Urinary bladder (tissue), 4 donors: ENCODE measurements around the gene ROBO1. TPM values are rescaled to one million over a fixed set of nuclear protein-coding genes. Genes with fewer than 3 reads are reported as not detected.
"Not testable (repeated sequence)": the region's sequence is repeated elsewhere in the genome, so short reads cannot be mapped to it uniquely, and the experiment has no call there.

Experiments used
- DNase-seq: peaks from one replicate; pipeline ENCODE4 v3.0.0-alpha.2; 2015; ENCODE audit errors: extremely low spot score
- H3K27ac ChIP-seq: one replicate; pipeline ENCODE4 v1.5.1; 2013; ENCODE audit warnings: low read depth, mild to moderate bottlenecking, moderate library complexity
- H3K36me3 ChIP-seq: one replicate; pipeline ENCODE4 v1.6.1; 2013; ENCODE audit warnings: mild to moderate bottlenecking, moderate library complexity; ENCODE audit not compliant: insufficient read depth
- H3K4me1 ChIP-seq: one replicate; pipeline ENCODE4 v1.6.1; 2013; ENCODE audit warnings: mild to moderate bottlenecking, moderate library complexity; ENCODE audit not compliant: insufficient read depth
- H3K4me3 ChIP-seq: one replicate; pipeline ENCODE4 v1.5.1; 2013; ENCODE audit warnings: low read depth, low read length
- WGBS: extraction: QIAGEN DNeasy Blood & Tissue Kit; methylation state at CpG from one replicate; pipeline ENCODE4 v1.1.7; 2013; 5-methylcytosine and 5-hydroxymethylcytosine counted together
- polyA plus RNA-seq: library from polyadenylated mRNA; stranded (reverse); fragments of 200-250 nt; gene quantifications from one replicate; pipeline ENCODE4 v1.2.3, GENCODE V29; 2013
- total RNA-seq: library from RNA; depleted of rRNA; stranded (reverse); fragments of >200 nt; gene quantifications from one replicate; pipeline ENCODE4 v1.2.3, GENCODE V29; 2014
- donor health status: healthy with polysubstance abuse.
- donor health status: healthy.

ROBO1 gene
- total and polyA plus RNA-seq, 2 donors: 14.0 to 67.0 TPM

- Histone ChIP-seq H3K27ac (no peak overlapping the region), H3K4me3 (no peak overlapping the region), H3K4me1 (no peaks in the 10 kb centered on the region), H3K36me3 (no peaks in the 10 kb centered on the region)
- WGBS: 85% methylated on average over 3 of the region's 3 CpGs
- DNase-seq: no peak
Measured at GRCh38 chr3:78905700-78906099, 862.1 kb downstream of the ROBO1 start.

GRCh38 chr3:78901544-78901943 lies 866.3 kb downstream of the ROBO1 start:
- DNase-seq: no peak
- Histone ChIP-seq H3K27ac (no peak overlapping the region), H3K4me1 (no peaks in the 10 kb centered on the region), H3K4me3 (no peak overlapping the region), H3K36me3 (no peaks in the 10 kb centered on the region)
- 98% methylated on average over 1 of the region's 1 CpG for WGBS

GRCh38 chr3:78900880-78901279 lies 866.9 kb downstream of the ROBO1 start:
- H3K27ac ChIP-seq: no peak overlapping the region
- H3K4me1 ChIP-seq: no peaks in the 10 kb centered on the region
- no peak overlapping the region for H3K4me3 ChIP-seq
- no peaks in the 10 kb centered on the region for H3K36me3 ChIP-seq
- 83% methylated on average over 3 of the region's 3 CpGs for WGBS
- no peak for DNase-seq

GRCh38 chr3:78900426-78900825 lies 867.4 kb downstream of the ROBO1 start:
- no peaks in the 10 kb centered on the region for H3K4me1 ChIP-seq
- DNase-seq: no peak
- no peak overlapping the region for H3K4me3 ChIP-seq
- 94% methylated on average over 1 of the region's 1 CpG for WGBS
- no peak overlapping the region for H3K27ac ChIP-seq
- no peaks in the 10 kb centered on the region for H3K36me3 ChIP-seq

DNA sequence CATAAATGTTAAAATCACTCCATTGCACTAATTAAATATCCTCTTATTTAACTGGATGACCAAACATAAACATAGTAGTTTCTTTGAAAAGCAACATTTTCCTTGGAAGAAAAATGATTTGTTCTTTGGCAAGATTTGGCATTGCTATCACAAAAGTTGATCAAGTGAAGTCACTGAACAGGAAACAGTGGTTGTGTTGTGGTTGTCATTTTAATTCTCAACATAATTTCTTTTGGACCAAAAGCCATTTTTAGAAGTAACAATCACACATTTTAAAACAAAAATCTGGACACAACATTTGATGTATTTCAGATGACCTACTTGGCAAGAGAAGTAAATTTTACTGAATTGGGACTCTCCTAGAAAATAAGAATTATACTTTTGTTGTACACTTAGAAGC lies 872.3 kb downstream of the ROBO1 start:
- no peak for DNase-seq
- no peak overlapping the region for H3K27ac ChIP-seq
- H3K4me1 ChIP-seq: no peaks in the 10 kb centered on the region
- H3K4me3 ChIP-seq: no peak overlapping the region
- no peaks in the 10 kb centered on the region for H3K36me3 ChIP-seq

DNA sequence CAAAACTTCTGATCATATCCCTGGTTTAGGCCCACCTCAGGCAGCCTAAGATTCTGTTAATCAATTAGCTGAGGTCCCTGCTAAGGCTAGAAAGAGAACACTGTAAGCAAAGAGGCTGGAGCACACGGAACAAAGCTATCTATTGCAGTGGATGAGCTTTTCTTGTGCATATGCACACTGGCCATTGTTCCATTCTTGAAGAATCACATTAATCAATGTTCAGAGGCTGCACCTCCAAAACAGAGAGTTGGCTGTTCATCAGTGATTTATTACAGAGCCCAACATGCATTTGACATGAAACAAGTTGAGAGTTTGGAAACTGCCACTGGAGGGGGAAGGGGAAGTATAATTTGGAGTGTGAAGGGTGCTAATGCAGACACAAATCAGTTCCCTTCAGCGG lies 873.0 kb downstream of the ROBO1 start:
- H3K36me3 ChIP-seq: no peaks in the 10 kb centered on the region
- H3K4me3 ChIP-seq: no peak overlapping the region
- no peaks in the 10 kb centered on the region for H3K4me1 ChIP-seq
- no peak overlapping the region for H3K27ac ChIP-seq
- WGBS: 92% methylated on average over 2 of the region's 2 CpGs
- DNase-seq: no peak

GRCh38 chr3:78893161-78893560 lies 874.6 kb downstream of the ROBO1 start:
- Histone ChIP-seq H3K4me1 (no peaks in the 10 kb centered on the region), H3K27ac (no peak overlapping the region), H3K36me3 (no peaks in the 10 kb centered on the region), H3K4me3 (no peak overlapping the region)
- 96% methylated on average over 4 of the region's 4 CpGs for WGBS
- DNase-seq: no peak

- WGBS: 81% methylated on average over 4 of the region's 4 CpGs
- Histone ChIP-seq H3K4me3 (no peak overlapping the region), H3K36me3 (no peaks in the 10 kb centered on the region), H3K27ac (no peak overlapping the region), H3K4me1 (no peaks in the 10 kb centered on the region)
- DNase-seq: no peak
Measured at GRCh38 chr3:78889348-78889747, 878.5 kb downstream of the ROBO1 start.

- Histone ChIP-seq H3K4me1 (no peaks in the 10 kb centered on the region), H3K4me3 (no peak overlapping the region), H3K36me3 (no peaks in the 10 kb centered on the region), H3K27ac (no peak overlapping the region)
- DNase-seq: no peak
Measured at GRCh38 chr3:78888635-78889034, 879.2 kb downstream of the ROBO1 start.

GRCh38 chr3:78887547-78888011 lies 880.2 kb downstream of the ROBO1 start:
- no peak for DNase-seq
- no peak overlapping the region for H3K27ac ChIP-seq
- no peak overlapping the region for H3K4me3 ChIP-seq
- H3K36me3 ChIP-seq: no peaks in the 10 kb centered on the region
- 70% methylated on average over 1 of the region's 1 CpG for WGBS
- no peaks in the 10 kb centered on the region for H3K4me1 ChIP-seq

DNA sequence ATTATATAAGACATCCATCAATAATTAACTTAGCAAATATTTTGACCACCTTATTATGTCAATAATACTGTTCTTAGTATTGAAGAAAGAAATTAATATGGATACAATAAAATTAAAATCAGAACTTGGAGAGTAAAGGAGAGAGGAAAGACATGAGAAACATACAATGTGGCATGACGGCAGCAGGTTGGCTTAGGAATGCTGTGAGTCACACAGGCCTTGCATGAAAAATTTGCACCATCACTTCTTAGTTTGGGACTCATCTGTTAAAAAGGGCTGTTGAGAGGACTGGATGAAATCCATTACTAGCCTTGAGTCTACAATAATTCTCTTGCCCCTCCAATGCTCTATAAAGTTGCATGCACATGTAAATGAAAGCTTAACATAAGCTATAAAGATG lies 880.8 kb downstream of the ROBO1 start:
- 80% methylated on average over 1 of the region's 1 CpG for WGBS
- no peak for DNase-seq
- H3K4me3 ChIP-seq: no peak overlapping the region

DNA sequence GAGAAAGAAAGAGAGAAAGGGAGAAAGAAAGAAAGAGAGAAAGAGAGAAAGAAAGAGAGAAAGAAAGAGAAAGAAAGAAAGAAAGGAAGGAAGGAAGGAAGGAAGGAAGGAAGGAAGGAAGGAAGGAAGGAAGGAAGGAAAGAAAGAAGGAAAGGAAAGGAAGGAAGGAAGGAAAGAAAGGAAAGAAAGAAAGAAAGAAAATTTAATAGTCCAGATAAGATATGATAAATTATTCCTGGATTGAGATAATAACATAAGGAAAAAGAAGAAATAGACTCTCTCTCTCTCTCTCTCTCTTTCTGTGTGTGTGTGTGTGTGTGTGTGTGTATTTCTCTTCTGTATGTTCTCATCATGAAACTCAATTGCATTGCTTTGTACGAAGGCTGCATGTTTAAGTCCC lies 883.2 kb downstream of the ROBO1 start:
- not testable (repeated sequence) for H3K36me3 ChIP-seq, DNase-seq
- WGBS: 86% methylated on average over 1 of the region's 1 CpG

More for the DNA sequence above, 880.8 kb downstream of the ROBO1 start:
- Histone ChIP-seq H3K4me1 (no peaks in the 10 kb centered on the region), H3K27ac (no peak overlapping the region), H3K36me3 (no peaks in the 10 kb centered on the region)

DNA sequence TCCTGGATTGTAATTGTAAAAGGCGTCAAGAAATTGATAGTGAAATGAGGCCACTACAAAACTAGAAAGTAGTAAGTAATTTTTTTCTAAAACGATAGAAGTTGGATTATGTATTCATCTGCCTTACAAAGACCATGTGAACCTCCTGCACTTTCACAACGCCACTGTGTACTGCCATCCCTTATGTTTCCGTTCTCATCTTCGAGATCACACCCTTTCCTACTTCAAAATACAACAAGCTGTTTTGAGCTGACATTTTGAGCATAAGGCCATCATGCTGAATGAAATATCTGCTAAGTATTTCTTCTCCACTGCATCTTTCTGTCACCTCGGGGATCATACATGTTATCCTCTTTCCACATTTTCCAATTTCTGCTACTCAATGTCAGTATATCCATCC lies 885.5 kb downstream of the ROBO1 start:
- no peaks in the 10 kb centered on the region for H3K4me1 ChIP-seq
- DNase-seq: no peak
- no peak overlapping the region for H3K27ac ChIP-seq
- H3K36me3 ChIP-seq: no peaks in the 10 kb centered on the region
- 98% methylated on average over 6 of the region's 6 CpGs for WGBS
- no peak overlapping the region for H3K4me3 ChIP-seq

More for the DNA sequence above, 883.2 kb downstream of the ROBO1 start:
- not testable (repeated sequence) for H3K4me3 ChIP-seq, H3K4me1 ChIP-seq, H3K27ac ChIP-seq

- no peak overlapping the region for H3K27ac ChIP-seq
- 68% methylated on average over 2 of the region's 2 CpGs for WGBS
- no peak overlapping the region for H3K4me3 ChIP-seq
Measured at GRCh38 chr3:78881501-78881900, 886.3 kb downstream of the ROBO1 start.

More at GRCh38 chr3:78881501-78881900, 886.3 kb downstream of the ROBO1 start:
- H3K36me3 ChIP-seq: no peaks in the 10 kb centered on the region
- no peak for DNase-seq
- no peaks in the 10 kb centered on the region for H3K4me1 ChIP-seq
